HFF-Myc (cell line): Measurements from ENCODE around the gene MRPS25.

Experiments
- DNase-seq: peaks from one replicate; pipeline ENCODE4 v3.0.0-alpha.2; 2011; ENCODE audit warnings: low read depth; ENCODE audit errors: extremely low read depth
- H3K4me3 ChIP-seq: replicated peaks from 2 replicates; pipeline ENCODE4 v1.5.1; 2011; ENCODE audit warnings: low read depth, mild to moderate bottlenecking, control low read depth, low read length
- CTCF ChIP-seq: IDR thresholded peaks from 2 replicates; pipeline ENCODE4 v1.5.1; 2012; ENCODE audit warnings: mild to moderate bottlenecking, low read depth, low read length, control low read depth; ENCODE audit errors: missing control alignments

MRPS25 gene

DNA sequence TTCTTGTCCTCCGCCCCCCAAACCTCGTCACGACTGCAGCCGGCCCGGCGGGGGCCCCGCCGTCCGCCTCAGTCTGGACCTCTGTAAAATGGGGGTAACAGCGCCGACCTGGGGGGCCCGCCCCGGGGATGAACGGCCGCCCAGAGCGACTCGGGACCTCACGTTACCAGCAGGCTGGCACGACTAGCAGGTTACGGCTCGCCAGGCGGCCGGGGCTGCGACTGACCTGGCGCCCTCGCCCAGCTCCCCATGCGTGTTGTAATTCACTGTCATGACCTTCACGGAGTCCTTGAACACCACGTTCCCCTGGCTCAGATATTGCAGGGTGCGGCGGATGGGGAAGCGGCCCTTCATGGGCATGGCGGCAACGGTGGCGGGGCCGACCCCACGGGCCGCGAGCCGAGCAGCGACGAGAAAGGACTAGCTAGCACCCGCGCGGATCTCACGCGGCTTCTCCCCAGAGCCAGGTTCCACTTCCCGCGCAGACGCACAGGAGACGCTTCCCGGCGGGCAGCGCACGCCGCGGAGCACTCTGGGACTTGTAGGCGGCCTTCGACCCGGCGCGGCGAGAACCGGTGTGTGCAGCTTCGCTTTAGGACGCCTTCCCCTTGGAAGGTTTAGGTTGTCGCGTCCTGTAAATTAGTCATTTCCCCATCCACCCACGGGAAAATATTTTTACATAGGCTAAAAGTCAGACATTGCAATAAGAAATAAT is at the start of gene MRPS25:
Gene MRPS25, minus strand, starts transcription at position 481 of the 715 bp plus-strand sequence. Its CDS starts 121 bp downstream, at position 360.
- peak within 1 kb of the TSS; percentile 99 for H3K4me3 ChIP-seq
- TF ChIP-seq CTCF = no peak
- DNase-seq = peak; percentile 62

DNA sequence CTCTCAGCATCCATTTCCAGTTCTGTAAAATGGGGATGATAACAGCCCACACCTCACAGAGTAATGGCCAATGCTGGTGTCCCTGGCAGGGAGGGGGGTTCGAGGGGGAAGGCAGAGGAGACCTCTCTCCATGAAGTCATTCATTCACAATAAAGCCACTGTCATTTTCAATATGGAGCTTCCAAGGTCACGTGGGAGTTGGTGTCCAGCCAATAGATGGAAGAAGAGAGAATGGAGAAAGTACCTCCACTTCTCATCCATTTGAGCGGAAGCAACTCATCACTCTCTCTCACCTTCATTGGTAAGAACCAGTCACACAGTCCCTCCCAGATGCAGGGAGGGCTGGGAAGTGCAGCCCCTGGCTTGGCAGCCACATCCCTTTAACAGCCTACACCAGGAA is 48.8 kb upstream of the MRPS25 start:
- no peak for DNase-seq
- TF ChIP-seq CTCF = no peak
- H3K4me3 ChIP-seq = no peak overlapping the region

DNA sequence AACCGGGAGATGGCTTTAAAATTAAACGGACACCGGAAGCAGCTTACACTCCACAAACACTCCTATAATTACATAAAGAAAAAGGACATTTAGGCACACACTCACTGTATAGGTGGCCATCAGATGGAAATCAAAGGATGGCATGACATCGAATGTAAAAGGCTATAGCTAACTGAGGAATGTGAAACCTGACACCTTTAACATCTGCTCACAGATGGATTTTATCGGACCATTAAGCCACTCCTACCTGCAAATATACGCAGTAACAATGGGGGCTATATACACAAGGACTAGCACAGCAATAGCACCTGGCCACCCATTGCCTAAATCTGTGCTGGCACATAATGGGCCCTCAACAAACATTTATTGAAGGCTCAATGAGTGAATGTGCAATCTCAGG is 48.4 kb upstream of the MRPS25 start:
- no peak overlapping the region for H3K4me3 ChIP-seq
- TF ChIP-seq CTCF = no peak
- no peak for DNase-seq

DNA sequence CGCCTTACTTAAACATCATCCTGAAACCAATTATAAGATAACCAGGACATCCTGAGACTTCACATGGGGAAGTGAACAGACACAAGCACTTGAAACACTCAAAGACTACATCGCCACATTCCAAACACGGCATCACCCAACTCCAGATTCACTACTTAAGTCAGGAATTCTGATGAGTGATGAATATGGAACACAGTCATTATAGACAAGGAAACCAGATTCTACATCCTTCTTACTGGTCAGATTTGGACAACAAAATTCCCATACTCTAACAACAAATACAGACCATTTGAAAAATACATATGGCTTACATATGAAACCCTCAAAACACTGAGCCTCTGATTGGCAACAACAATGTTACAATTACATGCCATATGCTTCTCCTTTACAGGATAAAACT is 46.9 kb upstream of the MRPS25 start:
- no peak overlapping the region for H3K4me3 ChIP-seq
- DNase-seq = no peak
- TF ChIP-seq CTCF = no peak

DNA sequence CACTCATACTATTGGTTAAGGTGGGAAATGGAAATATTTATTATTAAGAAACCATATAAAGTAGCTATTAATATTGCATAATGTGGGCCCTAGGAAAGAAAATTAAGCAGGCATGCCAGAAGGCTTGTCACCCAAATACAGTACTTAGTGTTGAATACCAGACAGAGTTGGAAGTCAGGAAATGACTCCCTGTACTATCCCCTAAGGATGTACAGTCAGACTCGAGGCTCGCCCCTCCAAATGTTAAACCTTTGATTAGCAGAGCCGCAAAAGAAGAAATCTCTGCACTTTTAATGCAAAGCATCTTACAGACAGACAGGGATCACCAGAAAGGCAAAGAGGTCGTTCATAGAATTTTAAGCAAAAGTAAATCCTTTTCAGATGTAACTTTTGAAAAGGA is 45.1 kb upstream of the MRPS25 start:
- no peak for TF ChIP-seq CTCF
- H3K4me3 ChIP-seq = no peak overlapping the region
- no peak for DNase-seq

DNA sequence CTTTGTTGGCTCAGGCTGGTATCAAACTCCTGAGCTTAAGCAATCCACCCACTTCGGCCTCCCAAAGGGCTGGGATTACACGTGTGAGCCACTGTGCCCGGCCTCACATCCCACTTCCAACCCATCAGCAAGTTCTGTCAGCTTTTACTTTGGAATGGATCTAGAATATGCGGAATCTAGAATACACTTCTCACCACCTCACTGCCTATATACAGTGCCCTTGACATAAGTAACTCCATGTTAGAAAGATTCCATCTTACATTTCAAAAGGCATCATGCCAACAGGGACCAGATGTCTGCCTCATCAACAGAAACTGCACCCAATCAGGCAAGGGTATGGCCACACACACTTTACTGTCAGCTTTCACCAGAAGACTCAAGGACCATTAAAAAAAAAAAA is 43.8 kb upstream of the MRPS25 start:
- no peak for TF ChIP-seq CTCF
- no peak overlapping the region for H3K4me3 ChIP-seq
- DNase-seq = no peak

DNA sequence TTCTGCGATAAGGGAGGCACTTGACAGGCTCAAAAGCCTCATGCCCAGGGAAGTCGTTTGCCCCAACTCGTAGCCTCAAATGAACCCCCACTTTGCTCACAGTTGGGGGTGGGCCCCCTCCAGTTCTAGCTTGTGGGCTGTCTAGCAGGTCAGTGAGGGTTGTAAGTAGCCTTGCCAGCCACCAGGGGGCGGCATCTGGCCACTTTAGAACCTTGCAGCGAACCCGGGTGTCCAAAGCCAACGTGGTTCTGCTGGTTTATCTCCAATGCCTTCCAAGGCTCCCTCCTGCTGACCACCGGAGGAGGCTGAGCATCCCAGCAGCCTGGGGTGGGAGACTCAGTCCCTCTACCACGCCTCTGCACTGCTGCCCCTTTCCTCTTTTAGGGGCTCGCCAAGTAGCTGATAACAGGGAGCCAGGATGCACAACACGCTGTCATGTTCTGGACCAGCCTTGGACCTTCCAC is 43.0 kb upstream of the MRPS25 start:
- H3K4me3 ChIP-seq = no peak overlapping the region
- peak; percentile 95 for TF ChIP-seq CTCF
- DNase-seq = no peak
